H1 (cell line): ENCODE data around the gene INPP5A. TPM values are rescaled to one million over a fixed set of nuclear protein-coding genes. Genes with fewer than 3 reads are reported as not detected.

ENCODE experiments used
- CTCF ChIA-PET: fragments of 300-600 bp; sonication (Branson Sonifier 250); formaldehyde crosslinking; loops from one replicate; lab custom pipeline; 2021; ENCODE audit not compliant: partially characterized antibody; lab: Charles Lee
- POLR2A ChIA-PET: fragments of 300-600 bp; sonication (Branson Sonifier 250); formaldehyde crosslinking; loops from one replicate; lab custom pipeline; 2021; ENCODE audit warnings: inconsistent platforms; ENCODE audit not compliant: partially characterized antibody; lab: Charles Lee
- DNase-seq, 2 experiments: peaks; one replicate each; pipeline versions ENCODE4 v3.0.0 to v3.0.0-alpha.2; 2010 to 2022; ENCODE audit warnings: low spot score in 2 of 2, low read depth in 1 of 2, mixed read lengths in 1 of 2
- FAIRE-seq: peaks from 2 replicates; lab custom pipeline; 2011; peaks lifted over from hg19 to GRCh38; lab: Jason Lieb, UNC
- H2AFZ ChIP-seq: 2 replicates; pipeline ENCODE4 v1.8.1; 2012; ENCODE audit warnings: low read length, inconsistent platforms
- H2AK5ac ChIP-seq: 2 replicates; pipeline ENCODE4 v1.6.1; 2013; ENCODE audit warnings: low read depth, low read length
- H2BK120ac ChIP-seq: replicated peaks from 2 replicates; pipeline ENCODE3; 2013; ENCODE audit warnings: low read depth, low read length, inconsistent platforms
- H2BK12ac ChIP-seq: 2 replicates; pipeline ENCODE4 v1.6.1; 2013; ENCODE audit warnings: low read depth, low read length
- H2BK15ac ChIP-seq: 2 replicates; pipeline ENCODE4 v1.6.1; 2013; ENCODE audit warnings: low read length
- H2BK20ac ChIP-seq: 2 replicates; pipeline ENCODE4 v1.6.1; 2013; ENCODE audit warnings: low read length
- H2BK5ac ChIP-seq: 2 replicates; pipeline ENCODE4 v1.6.1; 2013; ENCODE audit warnings: low read depth, low read length
- H3K14ac ChIP-seq: 2 replicates; pipeline ENCODE4 v1.6.1; 2013; ENCODE audit warnings: inconsistent platforms; ENCODE audit not compliant: insufficient read length
- H3K18ac ChIP-seq: 2 replicates; pipeline ENCODE4 v1.6.1; 2013; ENCODE audit warnings: low read length; ENCODE audit errors: extremely low read depth
- H3K23ac ChIP-seq: 2 replicates; pipeline ENCODE4 v1.6.1; 2013; ENCODE audit warnings: inconsistent platforms; ENCODE audit not compliant: insufficient read length
- H3K23me2 ChIP-seq: 2 replicates; pipeline ENCODE4 v1.6.1; 2013; ENCODE audit warnings: low read depth, low read length
- H3K27ac ChIP-seq: 2 replicates; pipeline ENCODE4 v1.6.1; 2011; ENCODE audit warnings: low read depth, low read length, inconsistent platforms
- H3K27me3 ChIP-seq, 4 experiments: replicated peaks in 1 of 4; 1 replicate in 1 of 4; 2 replicates in 3 of 4; pipeline versions ENCODE4 v1.6.1 to v1.8.1; 2011 to 2013; ENCODE audit warnings: low read length in 3 of 4, mild to moderate bottlenecking in 3 of 4, inconsistent platforms in 2 of 4, mixed read lengths in 2 of 4, moderate library complexity in 1 of 4; ENCODE audit not compliant: control insufficient read depth in 3 of 4, insufficient read depth in 3 of 4; ENCODE audit errors: extremely low read depth in 1 of 4
- H3K36me3 ChIP-seq, 4 experiments: 2 replicates each; pipeline versions ENCODE4 v1.6.1 to v1.8.1; 2011 to 2013; ENCODE audit warnings: mild to moderate bottlenecking in 4 of 4, low read length in 3 of 4, moderate library complexity in 2 of 4, control low read depth in 1 of 4, inconsistent platforms in 1 of 4; ENCODE audit not compliant: insufficient read depth in 4 of 4, control insufficient read depth in 2 of 4
- H3K4ac ChIP-seq: replicated peaks from 2 replicates; pipeline ENCODE3; 2013; ENCODE audit warnings: low read length, low read depth, mixed read lengths, inconsistent platforms; ENCODE audit not compliant: insufficient read length
- H3K4me1 ChIP-seq, 4 experiments: replicated peaks in 1 of 4; 1 replicate in 1 of 4; 2 replicates in 3 of 4; pipeline versions ENCODE4 v1.6.1 to v1.8.1; 2011 to 2013; ENCODE audit warnings: low read length in 3 of 4, inconsistent platforms in 2 of 4, mixed read lengths in 1 of 4; ENCODE audit not compliant: insufficient read depth in 4 of 4, control insufficient read depth in 3 of 4
- H3K4me2 ChIP-seq, 2 experiments: 2 replicates each; pipeline versions ENCODE4 v1.6.1 to v1.8.1; 2011 to 2013; ENCODE audit warnings: low read depth in 2 of 2, low read length in 2 of 2, control low read depth in 1 of 2, inconsistent platforms in 1 of 2, mild to moderate bottlenecking in 1 of 2; ENCODE audit not compliant: insufficient read depth in 1 of 2
- H3K4me3 ChIP-seq, 4 experiments: fragments of 200-600, 300-600 bp in 1 of 4; sonication (generic), shearing (Covaris generic), sonication (Bioruptor Twin) in 1 of 4; 2 replicates each; pipeline versions ENCODE4 v1.5.1 to v1.8.1; 2011 to 2016; ENCODE audit warnings: low read length in 4 of 4, low read depth in 3 of 4, control low read depth in 2 of 4, inconsistent platforms in 2 of 4, mild to moderate bottlenecking in 2 of 4, mixed read lengths in 1 of 4, moderate library complexity in 1 of 4; ENCODE audit not compliant: insufficient read depth in 2 of 4; ENCODE audit errors: extremely low read depth in 1 of 4
- H3K56ac ChIP-seq: replicated peaks from 2 replicates; pipeline ENCODE3; 2013; ENCODE audit warnings: low read depth, mild to moderate bottlenecking, mixed read lengths, low read length, inconsistent platforms; ENCODE audit not compliant: insufficient read length
- H3K79me1 ChIP-seq: 2 replicates; pipeline ENCODE4 v1.6.1; 2013; ENCODE audit warnings: low read depth, low read length, control low read depth
- H3K79me2 ChIP-seq, 2 experiments: 2 replicates each; pipeline versions ENCODE4 v1.6.1 to v1.8.1; 2012 to 2013; ENCODE audit warnings: low read length in 2 of 2, mild to moderate bottlenecking in 2 of 2, inconsistent platforms in 1 of 2; ENCODE audit not compliant: insufficient read depth in 2 of 2, control insufficient read depth in 1 of 2
- H3K9ac ChIP-seq, 4 experiments: replicated peaks in 1 of 4; 1 replicate in 1 of 4; 2 replicates in 3 of 4; pipeline versions ENCODE4 v1.6.1 to v1.8.1; 2011 to 2013; ENCODE audit warnings: low read depth in 3 of 4, low read length in 3 of 4, control low read depth in 2 of 4, mild to moderate bottlenecking in 2 of 4, moderate library complexity in 2 of 4, inconsistent platforms in 1 of 4; ENCODE audit errors: extremely low read depth in 1 of 4
- H3K9me3 ChIP-seq, 2 experiments: 2 replicates each; pipeline versions ENCODE4 v1.6.1 to v1.8.1; 2012 to 2013; ENCODE audit warnings: mild to moderate bottlenecking in 2 of 2, moderate library complexity in 2 of 2, control low read depth in 1 of 2, inconsistent platforms in 1 of 2, low read depth in 1 of 2, low read length in 1 of 2, mixed read lengths in 1 of 2; ENCODE audit not compliant: insufficient read depth in 2 of 2
- H4K20me1 ChIP-seq, 2 experiments: replicated peaks in 1 of 2; 2 replicates each; pipeline versions ENCODE3 to v1.8.1; 2011 to 2013; ENCODE audit warnings: inconsistent platforms in 2 of 2, low read length in 2 of 2, mild to moderate bottlenecking in 1 of 2; ENCODE audit not compliant: insufficient read depth in 2 of 2, control insufficient read depth in 1 of 2
- H4K5ac ChIP-seq: 2 replicates; pipeline ENCODE4 v1.6.1; 2013; ENCODE audit warnings: low read length, low read depth, mixed read lengths, inconsistent platforms; ENCODE audit not compliant: insufficient read length
- H4K8ac ChIP-seq: 2 replicates; pipeline ENCODE4 v1.8.0; 2013; ENCODE audit warnings: mild to moderate bottlenecking, moderate library complexity, low read length, inconsistent platforms; ENCODE audit not compliant: insufficient read depth; ENCODE audit errors: extremely low read depth
- H4K91ac ChIP-seq: replicated peaks from 2 replicates; pipeline ENCODE3; 2013; ENCODE audit warnings: low read length, mixed read lengths, inconsistent platforms; ENCODE audit not compliant: insufficient read length
- EGR1 ChIP-seq: IDR thresholded peaks from 2 replicates; pipeline ENCODE4 v1.6.1; 2011; ENCODE audit warnings: low read depth, low read length, borderline replicate concordance
- EZH2 ChIP-seq: fragments of 200-600 bp; sonication (generic); IDR thresholded peaks from 2 replicates; pipeline ENCODE4 v1.7.1; 2012; ENCODE audit warnings: low read depth, mild to moderate bottlenecking, moderate library complexity, low read length, inconsistent platforms; ENCODE audit not compliant: severe bottlenecking
- HDAC6 ChIP-seq: IDR thresholded peaks from one replicate; pipeline ENCODE4 v1.7.1; 2012; ENCODE audit warnings: low read depth, mild to moderate bottlenecking, inconsistent platforms, low read length, moderate library complexity
- JUN ChIP-seq: IDR thresholded peaks from 2 replicates; pipeline ENCODE4 v1.6.1; 2011; ENCODE audit warnings: low read depth, mild to moderate bottlenecking, improper control_type of control experiment, low read length
- NANOG ChIP-seq: IDR thresholded peaks from 2 replicates; pipeline ENCODE4 v1.6.1; 2011; ENCODE audit warnings: low read length, low read depth, mild to moderate bottlenecking, inconsistent platforms; ENCODE audit not compliant: insufficient read depth, poor library complexity, severe bottlenecking
- PHF8 ChIP-seq: fragments of 200-600 bp; sonication (generic); conservative IDR thresholded peaks from 2 replicates; pipeline ENCODE4 v1.7.1; 2012; ENCODE audit warnings: low read depth, mild to moderate bottlenecking, inconsistent platforms, low read length, moderate library complexity
- RFX5 ChIP-seq: IDR thresholded peaks from 2 replicates; pipeline ENCODE4 v1.6.1; 2011; ENCODE audit warnings: low read depth, low read length, improper control_type of control experiment, borderline replicate concordance
- TCF12 ChIP-seq: IDR thresholded peaks from 2 replicates; pipeline ENCODE4 v1.6.1; 2011; ENCODE audit warnings: low read depth, mild to moderate bottlenecking, low read length
- YY1 ChIP-seq: IDR thresholded peaks from 2 replicates; pipeline ENCODE4 v1.6.1; 2011; ENCODE audit warnings: low read depth, mild to moderate bottlenecking, low read length
- WGBS, 2 experiments: shearing (Covaris generic) in 1 of 2; methylation state at CpG; one replicate each; pipeline versions ENCODE4 v1.1.6 to v1.1.7; 2013 to 2015; ENCODE audit warnings: low lambda C conversion rate in 2 of 2, mixed read lengths in 2 of 2, inconsistent platforms in 1 of 2, low coverage in 1 of 2, missing lambda C conversion rate in 1 of 2; ENCODE audit not compliant: insufficient replicate concordance in 2 of 2, insufficient coverage in 1 of 2, insufficient read length in 1 of 2; ENCODE audit errors: extremely low coverage in 1 of 2, missing lambda C conversion rate in 1 of 2; 5-methylcytosine and 5-hydroxymethylcytosine counted together
- polyA plus RNA-seq, 7 experiments: library from polyadenylated mRNA; depleted of rRNA in 3 of 7; stranded (reverse) in 5 of 7; unstranded in 2 of 7; fragments of >200 nt in 5 of 7; fragments of 200-250 nt in 2 of 7; gene quantifications; 1 replicate in 5 of 7; 2 replicates in 1 of 7; 4 replicates in 1 of 7; pipeline versions ENCODE4 v1.2.1 to v1.2.3, GENCODE V29; 2011 to 2013; ENCODE audit warnings: missing spikeins in 2 of 7, mixed read lengths in 2 of 7
- total RNA-seq: library from RNA; stranded (reverse); fragmentation: NEBNext Ultra II Directional; extraction: Animal tissue kit (Norgen Biotek cat#: 25700); gene quantifications from 2 replicates; pipeline ENCODE4 v1.2.1, GENCODE V29; 2021
- TF ChIP-seq, protein P1 (sequence below): IDR thresholded peaks from 2 replicates; pipeline ENCODE4 v1.6.1; 2012; ENCODE audit warnings: inconsistent platforms
- TF ChIP-seq, protein P2 (sequence below): IDR thresholded peaks from 2 replicates; pipeline ENCODE4 v1.6.1; 2011; ENCODE audit warnings: low read depth, mild to moderate bottlenecking, low read length; ENCODE audit not compliant: insufficient read depth

Gene INPP5A
- total and polyA plus RNA-seq, 2 of the 8 experiments (the other 6 are each of a cell fraction or from before 2014, with no cell fraction given), result 19.7 to 27.5 TPM

DNA sequence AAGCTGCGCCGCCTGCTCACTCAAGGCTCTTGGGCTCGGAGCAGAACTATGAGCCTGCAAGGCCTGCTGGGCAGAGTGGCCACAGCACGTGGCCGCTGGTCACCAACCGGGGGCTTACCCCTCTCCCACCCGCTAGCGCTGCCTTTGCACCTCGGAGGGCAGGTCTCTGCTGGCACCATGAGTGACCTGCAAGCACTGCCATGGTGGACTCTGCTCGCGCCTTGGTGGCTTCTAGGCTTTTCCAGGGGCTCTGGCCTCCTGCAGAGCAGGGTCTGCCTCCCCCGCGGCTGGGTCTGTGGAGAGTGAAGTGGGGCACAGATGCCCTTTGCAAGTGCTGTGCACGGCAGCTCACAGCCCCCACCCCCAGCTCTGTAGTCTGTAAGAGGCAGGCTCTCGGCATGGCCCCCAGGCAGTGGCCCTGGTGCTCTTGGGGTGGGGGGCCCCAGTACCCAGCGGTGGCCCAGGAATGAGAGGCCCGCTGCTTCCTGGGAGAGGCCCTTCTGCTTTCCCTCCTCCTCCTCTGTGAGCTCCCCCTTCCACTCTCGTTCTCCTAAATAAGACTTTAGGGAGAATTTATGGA is 119.6 kb downstream of the INPP5A start:
- no peak overlapping the region for H3K4ac ChIP-seq
- H3K9me3 ChIP-seq, result no peaks in the 10 kb centered on the region
- no peak overlapping the region for H4K5ac ChIP-seq
- H4K91ac ChIP-seq, result no peak overlapping the region
- no peaks in the 10 kb centered on the region for H3K27me3 ChIP-seq
- H3K4me1 ChIP-seq, result no peaks in the 10 kb centered on the region; a peak in 1 of 7 replicates
- no peak overlapping the region for H2AK5ac ChIP-seq
- H3K14ac ChIP-seq, result no peak overlapping the region
- no peak overlapping the region for H4K8ac ChIP-seq
- H3K36me3 ChIP-seq, result no peaks in the 10 kb centered on the region; a peak in 1 of 8 replicates
- no peak overlapping the region for H3K4me2 ChIP-seq
- peaks cover 0 to 2% of the 10 kb centered on the region in 2 experiments for H4K20me1 ChIP-seq
- ChIA-PET CTCF (interaction anchor here (0.9 to 4.8 kb wide), 7 partner anchors 14 to 235 kb away, joined by 3 to 37 read pairs (median 3); no protein-coding TSS in a partner anchor), POLR2A (interaction anchor here (0.6 to 1.2 kb wide), 2 partner anchors 10 to 88 kb away, joined by 3 read pairs; no protein-coding TSS in a partner anchor)
- no peak overlapping the region for H2AFZ ChIP-seq
- H2BK15ac ChIP-seq, result no peak overlapping the region
- no peak overlapping the region for H3K27ac ChIP-seq
- H3K23me2 ChIP-seq, result peaks cover 2% of the 10 kb centered on the region; the same call in 1 of the 2 replicates
- H2BK12ac ChIP-seq, result no peak overlapping the region
- H3K56ac ChIP-seq, result no peak overlapping the region
- no peaks in the 10 kb centered on the region for H3K79me1 ChIP-seq
- DNase-seq (no peak), FAIRE-seq (no peak)
- no peak overlapping the region for H3K18ac ChIP-seq
- H3K9ac ChIP-seq, result no peak overlapping the region
- no peaks in the 10 kb centered on the region for H3K79me2 ChIP-seq
- H2BK20ac ChIP-seq, result no peak overlapping the region
- no peak overlapping the region for H2BK120ac ChIP-seq
- H3K23ac ChIP-seq, result no peak overlapping the region
- no peak overlapping the region for H3K4me3 ChIP-seq
- no peak overlapping the region for H2BK5ac ChIP-seq
- WGBS, 2 experiments, result 89% methylated on average over 18 of the region's 18 CpGs; no CpG with 5 or more reads in 1 of the 2 experiments
- TF ChIP-seq NANOG (no peak), YY1 (no peak), HDAC6 (no peak), EGR1 (no peak), RFX5 (no peak), PHF8 (no peak), TCF12 (no peak), EZH2 (no peak), JUN (no peak)
- TF ChIP-seq, protein P1, sequence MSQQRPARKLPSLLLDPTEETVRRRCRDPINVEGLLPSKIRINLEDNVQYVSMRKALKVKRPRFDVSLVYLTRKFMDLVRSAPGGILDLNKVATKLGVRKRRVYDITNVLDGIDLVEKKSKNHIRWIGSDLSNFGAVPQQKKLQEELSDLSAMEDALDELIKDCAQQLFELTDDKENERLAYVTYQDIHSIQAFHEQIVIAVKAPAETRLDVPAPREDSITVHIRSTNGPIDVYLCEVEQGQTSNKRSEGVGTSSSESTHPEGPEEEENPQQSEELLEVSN, result no peak
- TF ChIP-seq, protein P2, sequence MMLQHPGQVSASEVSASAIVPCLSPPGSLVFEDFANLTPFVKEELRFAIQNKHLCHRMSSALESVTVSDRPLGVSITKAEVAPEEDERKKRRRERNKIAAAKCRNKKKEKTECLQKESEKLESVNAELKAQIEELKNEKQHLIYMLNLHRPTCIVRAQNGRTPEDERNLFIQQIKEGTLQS, result no peak
